ENCODE data around the gene TPD52L2.

- TF ChIP-seq POLR2A (IDR thresholded peaks at IDR 0.05; ENCODE audit: low read length) (no peak), GATA1 (IDR thresholded peaks at IDR 0.05; ENCODE audit: low read depth, low read length) (no peak)
Measured at GRCh38 chr20:63892402-63892801, 27.3 kb downstream of the TPD52L2 start.

Data from erythroblast (primary cell).